Body of pancreas (tissue), 4 donors: Measurements from ENCODE around the gene PPP1R37.

ENCODE experiments used
- POLR2A ChIP-seq, 3 donors: fragments of 450-650 bp; IDR thresholded peaks; one replicate each; pipeline ENCODE4 v1.6.1; 2016; ENCODE audit warnings: antibody characterized with exemption in 3 of 3, mild to moderate bottlenecking in 2 of 3
- TF ChIP-seq, protein P1 (sequence below), 7 experiments: fragments of 450-650 bp in 4 of 7; fragments of 200-600 bp in 3 of 7; sonication (generic) in 3 of 7; IDR thresholded peaks; one replicate each; pipeline ENCODE4 v1.5.1; 2016 to 2019; ENCODE audit warnings: antibody characterized with exemption in 7 of 7

DNA sequence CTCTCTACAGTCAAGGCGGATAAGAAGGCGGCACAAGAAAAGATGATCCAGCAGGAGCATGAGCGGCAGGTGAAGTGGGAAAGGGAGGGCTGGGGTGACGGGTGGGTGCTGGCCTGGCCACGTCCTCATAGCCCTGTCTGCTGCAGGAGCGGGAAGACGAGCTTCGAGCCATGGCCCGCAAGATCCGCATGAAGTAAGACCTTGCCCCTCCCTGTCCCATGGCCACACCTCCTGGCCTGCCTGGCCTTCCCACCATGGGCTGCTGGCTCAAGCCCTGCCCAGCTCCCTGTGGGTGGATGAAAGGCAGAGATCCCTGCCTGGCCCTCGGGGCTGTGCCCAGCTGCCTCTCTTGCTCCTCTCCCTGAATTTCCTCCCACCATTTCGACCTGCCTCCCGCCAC is 23.9 kb upstream of the PPP1R37 start:
- TF ChIP-seq, protein P1, sequence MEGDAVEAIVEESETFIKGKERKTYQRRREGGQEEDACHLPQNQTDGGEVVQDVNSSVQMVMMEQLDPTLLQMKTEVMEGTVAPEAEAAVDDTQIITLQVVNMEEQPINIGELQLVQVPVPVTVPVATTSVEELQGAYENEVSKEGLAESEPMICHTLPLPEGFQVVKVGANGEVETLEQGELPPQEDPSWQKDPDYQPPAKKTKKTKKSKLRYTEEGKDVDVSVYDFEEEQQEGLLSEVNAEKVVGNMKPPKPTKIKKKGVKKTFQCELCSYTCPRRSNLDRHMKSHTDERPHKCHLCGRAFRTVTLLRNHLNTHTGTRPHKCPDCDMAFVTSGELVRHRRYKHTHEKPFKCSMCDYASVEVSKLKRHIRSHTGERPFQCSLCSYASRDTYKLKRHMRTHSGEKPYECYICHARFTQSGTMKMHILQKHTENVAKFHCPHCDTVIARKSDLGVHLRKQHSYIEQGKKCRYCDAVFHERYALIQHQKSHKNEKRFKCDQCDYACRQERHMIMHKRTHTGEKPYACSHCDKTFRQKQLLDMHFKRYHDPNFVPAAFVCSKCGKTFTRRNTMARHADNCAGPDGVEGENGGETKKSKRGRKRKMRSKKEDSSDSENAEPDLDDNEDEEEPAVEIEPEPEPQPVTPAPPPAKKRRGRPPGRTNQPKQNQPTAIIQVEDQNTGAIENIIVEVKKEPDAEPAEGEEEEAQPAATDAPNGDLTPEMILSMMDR (IDR thresholded peaks at IDR 0.05): no peak
- no peak for TF ChIP-seq POLR2A (IDR thresholded peaks at IDR 0.05)
